ENCODE data around the gene IGLL5. TPM values are rescaled to one million over a fixed set of nuclear protein-coding genes. Genes with fewer than 3 reads are reported as not detected.

Gene IGLL5
- total RNA-seq, 3 donors from 2014 or later: 11.1 to 41.3 TPM; not detected in 1

- no peak for TF ChIP-seq POLR2A (IDR thresholded peaks at IDR 0.05)
- no peak for TF ChIP-seq POLR2AphosphoS5 (IDR thresholded peaks at IDR 0.05)
- no peak for TF ChIP-seq CTCF (IDR thresholded peaks at IDR 0.05)
- H3K27me3 ChIP-seq: no peaks in the 10 kb centered on the region
- DNase-seq (ENCODE audit: low spot score in 2 of 2): no peak
- intact Hi-C loops (cut with DNase I; ENCODE audit: low total_unique reads): no loop called here
- H3K4me3 ChIP-seq: no peak overlapping the region
- H3K36me3 ChIP-seq: no peaks in the 10 kb centered on the region
- H3K9me3 ChIP-seq: no peaks in the 10 kb centered on the region
- H3K27ac ChIP-seq: no peak overlapping the region
- no peaks in the 10 kb centered on the region for H3K4me1 ChIP-seq
Observed at GRCh38 chr22:22927196-22927887, 39.7 kb downstream of the IGLL5 start.

GRCh38 chr22:22927888-22928665, 40.5 kb downstream of the IGLL5 start:
- no peak for TF ChIP-seq POLR2AphosphoS5 (IDR thresholded peaks at IDR 0.05)
- TF ChIP-seq CTCF (IDR thresholded peaks at IDR 0.05): no peak
- TF ChIP-seq POLR2A (IDR thresholded peaks at IDR 0.05): no peak
- no peak for DNase-seq (ENCODE audit: low spot score in 2 of 2)
- intact Hi-C loops (cut with DNase I; ENCODE audit: low total_unique reads): no loop called here
- H3K9me3 ChIP-seq: no peaks in the 10 kb centered on the region
- H3K27me3 ChIP-seq: no peaks in the 10 kb centered on the region
- no peak overlapping the region for H3K27ac ChIP-seq
- no peaks in the 10 kb centered on the region for H3K4me1 ChIP-seq
- no peak overlapping the region for H3K4me3 ChIP-seq
- no peaks in the 10 kb centered on the region for H3K36me3 ChIP-seq

- TF ChIP-seq POLR2A (IDR thresholded peaks at IDR 0.05): no peak
- no peak for TF ChIP-seq POLR2AphosphoS5 (IDR thresholded peaks at IDR 0.05)
- TF ChIP-seq CTCF (IDR thresholded peaks at IDR 0.05): no peak
- H3K36me3 ChIP-seq: no peaks in the 10 kb centered on the region
- intact Hi-C loops (cut with DNase I; ENCODE audit: low total_unique reads): no loop called here
- DNase-seq (ENCODE audit: low spot score in 2 of 2): no peak
- no peaks in the 10 kb centered on the region for H3K27me3 ChIP-seq
- H3K4me1 ChIP-seq: no peaks in the 10 kb centered on the region
- H3K9me3 ChIP-seq: no peaks in the 10 kb centered on the region
- H3K27ac ChIP-seq: no peak overlapping the region
- H3K4me3 ChIP-seq: no peak overlapping the region
Observed at GRCh38 chr22:22928666-22929380, 41.2 kb downstream of the IGLL5 start.

- H3K27me3 ChIP-seq: no peaks in the 10 kb centered on the region
- intact Hi-C loops (cut with DNase I; ENCODE audit: low total_unique reads): no loop called here
Observed at GRCh38 chr22:22929381-22930221, 42.0 kb downstream of the IGLL5 start.

More at GRCh38 chr22:22929381-22930221, 42.0 kb downstream of the IGLL5 start:
- Histone ChIP-seq H3K4me3 (no peak overlapping the region), H3K36me3 (no peaks in the 10 kb centered on the region), H3K9me3 (no peaks in the 10 kb centered on the region), H3K4me1 (no peaks in the 10 kb centered on the region), H3K27ac (no peak overlapping the region)
- no peak for DNase-seq (ENCODE audit: low spot score in 2 of 2)
- TF ChIP-seq POLR2AphosphoS5 (IDR thresholded peaks at IDR 0.05) (no peak), CTCF (IDR thresholded peaks at IDR 0.05) (no peak), POLR2A (IDR thresholded peaks at IDR 0.05) (no peak)
